IMR-90 (cell line): ENCODE results near the gene PRKAR1A. TPM values are rescaled to one million over a fixed set of nuclear protein-coding genes. Genes with fewer than 3 reads are reported as not detected.

Experiments
- ATAC-seq: fragments of 200-7000 bp; cut with Tn5 transposase; 2 replicates; pipeline ENCODE4 v1.9.1; 2020; ENCODE audit warnings: low read depth, mild to moderate bottlenecking, moderate library complexity
- BruUV-seq: library from RNA; stranded (reverse); fragments of 400-500 nt; replicated peaks from 2 replicates; lab custom pipeline; 2021; lab: Mats Ljungman, UMichigan
- CTCF ChIA-PET: fragments of 300-600 bp; formaldehyde crosslinking; extraction: SDS; loops from one replicate; lab custom pipeline; 2021; ENCODE audit warnings: antibody characterized with exemption; lab: Yijun Ruan, JAX
- POLR2A ChIA-PET: fragments of 300-600 bp; sonication (Branson Sonifier 250); formaldehyde crosslinking; loops from one replicate; lab custom pipeline; 2022; ENCODE audit warnings: antibody characterized with exemption; ENCODE audit not compliant: unreplicated experiment; lab: Charles Lee
- DNase-seq: peaks from one replicate; pipeline ENCODE4 v3.0.0; 2013
- H2AFZ ChIP-seq: replicated peaks from 2 replicates; pipeline ENCODE3; 2013; ENCODE audit warnings: low read length, mild to moderate bottlenecking; ENCODE audit not compliant: poor library complexity
- H2AK5ac ChIP-seq: 2 replicates; pipeline ENCODE4 v1.6.1; 2013; ENCODE audit warnings: low read depth, low read length, inconsistent platforms
- H2AK9ac ChIP-seq: replicated peaks from 2 replicates; pipeline ENCODE3; 2013; ENCODE audit warnings: mild to moderate bottlenecking, low read depth, low read length, moderate library complexity; ENCODE audit not compliant: poor library complexity
- H2BK120ac ChIP-seq: 2 replicates; pipeline ENCODE4 v1.6.1; 2013; ENCODE audit warnings: low read depth, low read length, inconsistent platforms
- H2BK15ac ChIP-seq: 3 replicates; pipeline ENCODE4 v1.6.1; 2013; ENCODE audit warnings: low read depth, low read length, inconsistent platforms
- H2BK20ac ChIP-seq: 2 replicates; pipeline ENCODE4 v1.6.1; 2013; ENCODE audit warnings: low read depth, mild to moderate bottlenecking, inconsistent platforms, low read length, moderate library complexity
- H2BK5ac ChIP-seq: 2 replicates; pipeline ENCODE4 v1.6.1; 2013; ENCODE audit warnings: mild to moderate bottlenecking, low read depth, low read length, inconsistent platforms; ENCODE audit not compliant: poor library complexity, severe bottlenecking
- H3K14ac ChIP-seq: replicated peaks from 2 replicates; pipeline ENCODE4 v1.6.1; 2013; ENCODE audit warnings: low read depth, low read length, inconsistent platforms
- H3K18ac ChIP-seq: 2 replicates; pipeline ENCODE4 v1.6.1; 2013; ENCODE audit warnings: low read depth, low read length, control low read depth
- H3K23ac ChIP-seq: 2 replicates; pipeline ENCODE4 v1.6.1; 2013; ENCODE audit warnings: low read depth, low read length, inconsistent platforms
- H3K27ac ChIP-seq: 2 replicates; pipeline ENCODE4 v1.5.1; 2013; ENCODE audit warnings: mild to moderate bottlenecking, control low read depth, low read length; ENCODE audit not compliant: insufficient read depth
- H3K27me3 ChIP-seq: 2 replicates; pipeline ENCODE4 v1.6.1; 2013; ENCODE audit warnings: low read length; ENCODE audit not compliant: control insufficient read depth, insufficient read depth
- H3K36me3 ChIP-seq: 2 replicates; pipeline ENCODE4 v1.6.1; 2013; ENCODE audit warnings: low read length, mixed read lengths; ENCODE audit not compliant: control insufficient read depth, insufficient read depth
- H3K4ac ChIP-seq: 2 replicates; pipeline ENCODE4 v1.6.1; 2013; ENCODE audit warnings: low read depth, low read length, inconsistent platforms
- H3K4me1 ChIP-seq: 2 replicates; pipeline ENCODE4 v1.6.1; 2013; ENCODE audit warnings: low read length, mixed read lengths; ENCODE audit not compliant: control insufficient read depth, insufficient read depth
- H3K4me2 ChIP-seq: 2 replicates; pipeline ENCODE4 v1.6.1; 2013; ENCODE audit warnings: low read depth, mild to moderate bottlenecking, control low read depth, low read length, moderate library complexity
- H3K4me3 ChIP-seq: 2 replicates; pipeline ENCODE4 v1.5.1; 2013; ENCODE audit warnings: low read depth, mild to moderate bottlenecking, control low read depth, low read length, moderate library complexity; ENCODE audit not compliant: insufficient read depth
- H3K56ac ChIP-seq: 2 replicates; pipeline ENCODE4 v1.6.1; 2013; ENCODE audit warnings: low read length, inconsistent platforms; ENCODE audit not compliant: insufficient read depth; ENCODE audit errors: extremely low read depth
- H3K79me1 ChIP-seq, 2 experiments: 2 replicates each; pipeline ENCODE4 v1.6.1; 2013; ENCODE audit warnings: low read length in 2 of 2, inconsistent platforms in 1 of 2, low read depth in 1 of 2
- H3K9ac ChIP-seq: 2 replicates; pipeline ENCODE4 v1.6.1; 2013; ENCODE audit warnings: low read depth, low read length, control low read depth
- H3K9me1 ChIP-seq: 2 replicates; pipeline ENCODE4 v1.6.1; 2013; ENCODE audit warnings: low read length, inconsistent platforms; ENCODE audit not compliant: insufficient read depth
- H3K9me3 ChIP-seq: 2 replicates; pipeline ENCODE4 v1.6.1; 2013; ENCODE audit warnings: low read length; ENCODE audit not compliant: control insufficient read depth, insufficient read depth
- H4K20me1 ChIP-seq: 2 replicates; pipeline ENCODE4 v1.6.1; 2013; ENCODE audit warnings: low read length, inconsistent platforms; ENCODE audit not compliant: insufficient read depth
- H4K5ac ChIP-seq: 2 replicates; pipeline ENCODE4 v1.6.1; 2013; ENCODE audit warnings: mild to moderate bottlenecking, low read depth, low read length, control low read depth
- H4K8ac ChIP-seq, 2 experiments: 2 replicates each; pipeline ENCODE4 v1.6.1; 2013; ENCODE audit warnings: low read depth in 2 of 2, low read length in 2 of 2, control low read depth in 1 of 2, inconsistent platforms in 1 of 2
- H4K91ac ChIP-seq: 2 replicates; pipeline ENCODE4 v1.6.1; 2013; ENCODE audit warnings: low read depth, low read length, inconsistent platforms; ENCODE audit not compliant: insufficient read depth
- BHLHE40 ChIP-seq: fragments of 150-350 bp; IDR thresholded peaks from 2 replicates; pipeline ENCODE4 v1.6.1; 2016; ENCODE audit warnings: mild to moderate bottlenecking, low read depth, low read length
- CEBPB ChIP-seq: IDR thresholded peaks from 2 replicates; pipeline ENCODE4 v1.6.1; 2012; ENCODE audit warnings: low read depth, low read length, improper control_type of control experiment
- CHD1 ChIP-seq: IDR thresholded peaks from 2 replicates; pipeline ENCODE4 v1.6.1; 2012; ENCODE audit warnings: low read depth, low read length, improper control_type of control experiment
- CTCF ChIP-seq: conservative IDR thresholded peaks from 2 replicates; pipeline ENCODE4 v1.5.1; 2012; ENCODE audit warnings: mild to moderate bottlenecking, low read depth, low read length, improper control_type of control experiment
- FOS ChIP-seq: fragments of 150-350 bp; IDR thresholded peaks from 2 replicates; pipeline ENCODE4 v1.6.1; 2016; ENCODE audit warnings: low read depth, low read length
- MAFK ChIP-seq: IDR thresholded peaks from 2 replicates; pipeline ENCODE4 v1.6.1; 2012; ENCODE audit warnings: low read depth, low read length, improper control_type of control experiment
- MAZ ChIP-seq: IDR thresholded peaks from 2 replicates; pipeline ENCODE4 v1.6.1; 2012; ENCODE audit warnings: low read depth, mild to moderate bottlenecking, low read length, improper control_type of control experiment, moderate library complexity, borderline replicate concordance
- MXI1 ChIP-seq: IDR thresholded peaks from 2 replicates; pipeline ENCODE4 v1.6.1; 2012; ENCODE audit warnings: low read depth, mild to moderate bottlenecking, low read length, moderate library complexity, borderline replicate concordance
- NFE2L2 ChIP-seq: fragments of 150-350 bp; IDR thresholded peaks from 2 replicates; pipeline ENCODE4 v1.6.1; 2016; ENCODE audit warnings: low read depth, mild to moderate bottlenecking, low read length
- POLR2A ChIP-seq: IDR thresholded peaks from 2 replicates; pipeline ENCODE4 v1.6.1; 2012; ENCODE audit warnings: mild to moderate bottlenecking, low read depth, low read length
- RAD21 ChIP-seq: IDR thresholded peaks from 2 replicates; pipeline ENCODE4 v1.6.1; 2012; ENCODE audit warnings: low read length, improper control_type of control experiment
- RCOR1 ChIP-seq: IDR thresholded peaks from 2 replicates; pipeline ENCODE4 v1.6.1; 2012; ENCODE audit warnings: mild to moderate bottlenecking, low read length, improper control_type of control experiment; ENCODE audit not compliant: insufficient replicate concordance
- RFX5 ChIP-seq: IDR thresholded peaks from 2 replicates; pipeline ENCODE4 v1.8.0; 2012; ENCODE audit warnings: low read depth, mild to moderate bottlenecking, low read length, moderate library complexity
- SMC3 ChIP-seq: fragments of 150-350 bp; IDR thresholded peaks from 2 replicates; pipeline ENCODE4 v1.6.1; 2016; ENCODE audit warnings: low read depth, mild to moderate bottlenecking, antibody characterized with exemption, low read length, moderate library complexity
- USF2 ChIP-seq: fragments of 150-350 bp; IDR thresholded peaks from 2 replicates; pipeline ENCODE4 v1.6.1; 2017; ENCODE audit warnings: mild to moderate bottlenecking, antibody characterized with exemption, low read length, low read depth
- WGBS, 2 experiments: methylation state at CpG; one replicate each; pipeline versions ENCODE4 v1.1.5 to v1.1.7; 2013; ENCODE audit warnings: missing lambda C conversion rate in 2 of 2; ENCODE audit not compliant: insufficient read length in 1 of 2; ENCODE audit errors: extremely low coverage in 2 of 2; 5-methylcytosine and 5-hydroxymethylcytosine counted together
- dilution Hi-C: fragments of 300-500 bp; cut with HindIII; formaldehyde crosslinking; loops from one replicate; pipeline ENCODE4 v1.14.3; 2018; ENCODE audit warnings: low sequenced_read_pairs; ENCODE audit not compliant: unreplicated experiment
- in situ Hi-C: fragments of 300-500 bp; cut with MboI; formaldehyde crosslinking; loops from 3 replicates; pipeline ENCODE4 v1.14.3; 2019; ENCODE audit warnings: low sequenced_read_pairs, inconsistent platforms, mixed read lengths
- intact Hi-C: fragments of 100-400 bp; cut with micrococcal nuclease; formaldehyde crosslinking; loops from 2 replicates; pipeline ENCODE4 v1.10.0; 2022
- polyA plus RNA-seq, 3 experiments: library from polyadenylated mRNA; depleted of rRNA; stranded (reverse); fragments of >200 nt; gene quantifications; 2 replicates each; pipeline ENCODE4 v1.2.3, GENCODE V29; 2012; ENCODE audit warnings: low replicate concordance in 1 of 3
- total RNA-seq: library from RNA; depleted of rRNA; stranded (reverse); fragments of >200 nt; gene quantifications from 2 replicates; pipeline ENCODE4 v1.2.3, GENCODE V29; 2012
- TF ChIP-seq, protein P1 (sequence below): fragments of 150-350 bp; IDR thresholded peaks from 2 replicates; pipeline ENCODE4 v1.6.1; 2016; ENCODE audit warnings: low read depth, mild to moderate bottlenecking, low read length, moderate library complexity, borderline replicate concordance

The PRKAR1A gene
- total and polyA plus RNA-seq, 2 of the 4 experiments (the other 2 are of a cell fraction): 145 to 256 TPM

DNA sequence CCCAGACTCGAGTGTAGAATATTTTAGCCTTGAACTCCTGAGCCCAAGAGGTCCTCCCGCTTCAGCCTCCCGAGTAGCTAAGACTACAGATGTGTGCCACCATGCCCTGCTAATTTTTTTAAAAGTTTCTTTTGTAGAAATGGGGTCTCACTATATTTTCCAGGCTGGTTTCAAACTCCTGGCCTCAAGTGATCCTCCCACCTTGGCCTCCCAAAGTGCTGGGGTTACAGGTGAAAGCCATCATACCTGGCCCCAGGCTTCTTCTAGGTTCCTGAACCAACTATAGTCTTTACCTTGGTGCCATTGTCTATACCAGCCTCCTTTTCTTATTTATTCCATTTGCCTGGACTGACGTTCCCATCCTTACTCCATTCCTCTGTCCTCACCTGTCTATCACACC is 17.1 kb upstream of the PRKAR1A start:
- H4K20me1 ChIP-seq: no peaks in the 10 kb centered on the region

More for the DNA sequence above, 17.1 kb upstream of the PRKAR1A start:
- Histone ChIP-seq H4K5ac (no peak overlapping the region), H3K18ac (no peak overlapping the region), H3K14ac (no peak overlapping the region), H2BK15ac (no peak overlapping the region), H3K9me1 (no peaks in the 10 kb centered on the region), H3K4me1 (no peaks in the 10 kb centered on the region), H2BK5ac (no peak overlapping the region), H3K4ac (no peak overlapping the region), H2BK20ac (no peak overlapping the region), H2AK5ac (no peak overlapping the region), H4K8ac (no peak overlapping the region), H3K4me2 (no peak overlapping the region), H3K27me3 (peaks cover 16% of the 10 kb centered on the region), H2BK120ac (no peak overlapping the region), H3K23ac (no peak overlapping the region), H3K27ac (no peak overlapping the region), H3K36me3 (no peaks in the 10 kb centered on the region), H3K4me3 (no peak overlapping the region), H4K91ac (no peak overlapping the region), H3K79me1 (no peaks in the 10 kb centered on the region), H2AFZ (no peak overlapping the region), H3K56ac (no peak overlapping the region), H3K9me3 (no peaks in the 10 kb centered on the region), H2AK9ac (no peak overlapping the region), H3K9ac (no peak overlapping the region)
- intact Hi-C loops (no loop called here), dilution Hi-C loops (no loop called here), in situ Hi-C loops (no loop called here)
- ChIA-PET CTCF (no interaction called here), POLR2A (no interaction called here)
- BruUV-seq: no TSS peak
- 100% methylated on average over 1 of the region's 4 CpGs; no CpG with 5 or more reads in 1 of the 2 experiments for WGBS, 2 experiments
- TF ChIP-seq, protein P1, sequence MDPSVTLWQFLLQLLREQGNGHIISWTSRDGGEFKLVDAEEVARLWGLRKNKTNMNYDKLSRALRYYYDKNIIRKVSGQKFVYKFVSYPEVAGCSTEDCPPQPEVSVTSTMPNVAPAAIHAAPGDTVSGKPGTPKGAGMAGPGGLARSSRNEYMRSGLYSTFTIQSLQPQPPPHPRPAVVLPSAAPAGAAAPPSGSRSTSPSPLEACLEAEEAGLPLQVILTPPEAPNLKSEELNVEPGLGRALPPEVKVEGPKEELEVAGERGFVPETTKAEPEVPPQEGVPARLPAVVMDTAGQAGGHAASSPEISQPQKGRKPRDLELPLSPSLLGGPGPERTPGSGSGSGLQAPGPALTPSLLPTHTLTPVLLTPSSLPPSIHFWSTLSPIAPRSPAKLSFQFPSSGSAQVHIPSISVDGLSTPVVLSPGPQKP: no peak
- TF ChIP-seq MAFK: no peak
- no peak for TF ChIP-seq CTCF
- TF ChIP-seq RAD21: no peak
- TF ChIP-seq USF2: no peak
- no peak for TF ChIP-seq MXI1
- no peak for TF ChIP-seq MAZ
- no peak for TF ChIP-seq FOS
- no peak for TF ChIP-seq RCOR1
- TF ChIP-seq RFX5: no peak
- no peak for TF ChIP-seq CHD1
- TF ChIP-seq BHLHE40: no peak
- no peak for TF ChIP-seq CEBPB
- TF ChIP-seq POLR2A: no peak
- TF ChIP-seq SMC3: no peak
- TF ChIP-seq NFE2L2: no peak
- DNase-seq (no peak), ATAC-seq (no peak)
